H9 (cell line): ENCODE data around the gene C17orf107. TPM values are rescaled to one million over a fixed set of nuclear protein-coding genes. Genes with fewer than 3 reads are reported as not detected.

Experiments
- DNase-seq: peaks from one replicate; pipeline ENCODE4 v3.0.0-alpha.2; 2017
- H2AFZ ChIP-seq: one replicate; pipeline ENCODE4 v1.6.1; 2013; ENCODE audit warnings: mild to moderate bottlenecking, low read length, control low read depth, moderate library complexity
- H2AK5ac ChIP-seq: 2 replicates; pipeline ENCODE4 v1.6.1; 2013; ENCODE audit warnings: low read length, control low read depth, mixed read lengths; ENCODE audit not compliant: insufficient read length
- H2BK120ac ChIP-seq: one replicate; pipeline ENCODE4 v1.6.1; 2013; ENCODE audit warnings: low read depth, mild to moderate bottlenecking, low read length, control low read depth, inconsistent platforms; ENCODE audit not compliant: poor library complexity, severe bottlenecking
- H2BK12ac ChIP-seq: 2 replicates; pipeline ENCODE4 v1.6.1; 2013; ENCODE audit warnings: low read length, control low read depth, mixed read lengths, low read depth; ENCODE audit not compliant: insufficient read length
- H2BK15ac ChIP-seq: 2 replicates; pipeline ENCODE4 v1.6.1; 2013; ENCODE audit warnings: low read depth, low read length, control low read depth
- H2BK20ac ChIP-seq: one replicate; pipeline ENCODE4 v1.6.1; 2013; ENCODE audit warnings: low read depth, mild to moderate bottlenecking, low read length, control low read depth, inconsistent platforms; ENCODE audit not compliant: poor library complexity, severe bottlenecking
- H2BK5ac ChIP-seq: 2 replicates; pipeline ENCODE4 v1.6.1; 2013; ENCODE audit warnings: low read length, control low read depth, mixed read lengths; ENCODE audit not compliant: insufficient read length
- H3K14ac ChIP-seq: 2 replicates; pipeline ENCODE4 v1.6.1; 2013; ENCODE audit warnings: low read length, control low read depth; ENCODE audit not compliant: insufficient read depth
- H3K18ac ChIP-seq: 2 replicates; pipeline ENCODE4 v1.6.1; 2013; ENCODE audit warnings: low read depth, mild to moderate bottlenecking, mixed read lengths, low read length, control low read depth; ENCODE audit not compliant: insufficient read length
- H3K23ac ChIP-seq: 2 replicates; pipeline ENCODE4 v1.6.1; 2013; ENCODE audit warnings: low read length, control low read depth, mixed read lengths, low read depth; ENCODE audit not compliant: insufficient read length
- H3K23me2 ChIP-seq: 2 replicates; pipeline ENCODE4 v1.6.1; 2013; ENCODE audit warnings: low read depth, mild to moderate bottlenecking, mixed read lengths, low read length, control low read depth; ENCODE audit not compliant: insufficient read length, poor library complexity, severe bottlenecking
- H3K27ac ChIP-seq: 2 replicates; pipeline ENCODE4 v1.5.1; 2013; ENCODE audit warnings: low read length, control low read depth, mixed read lengths, low read depth; ENCODE audit not compliant: insufficient read length
- H3K27me3 ChIP-seq: 2 replicates; pipeline ENCODE4 v1.6.1; 2013; ENCODE audit warnings: low read length, control low read depth, inconsistent platforms; ENCODE audit not compliant: insufficient read depth
- H3K4ac ChIP-seq: 2 replicates; pipeline ENCODE4 v1.6.1; 2013; ENCODE audit warnings: low read depth, mild to moderate bottlenecking, control low read depth, inconsistent platforms, low read length, moderate library complexity
- H3K4me1 ChIP-seq: 2 replicates; pipeline ENCODE4 v1.6.1; 2013; ENCODE audit warnings: low read length, control low read depth, inconsistent platforms; ENCODE audit not compliant: insufficient read depth
- H3K4me2 ChIP-seq: 2 replicates; pipeline ENCODE4 v1.6.1; 2013; ENCODE audit warnings: low read length, control low read depth, mixed read lengths; ENCODE audit not compliant: insufficient read length, insufficient read depth
- H3K56ac ChIP-seq: 2 replicates; pipeline ENCODE4 v1.6.1; 2013; ENCODE audit warnings: low read depth, mild to moderate bottlenecking, mixed read lengths, low read length, control low read depth; ENCODE audit not compliant: insufficient read length
- H3K79me1 ChIP-seq: 2 replicates; pipeline ENCODE4 v1.6.1; 2013; ENCODE audit warnings: low read depth, mild to moderate bottlenecking, moderate library complexity, low read length, control low read depth, inconsistent platforms; ENCODE audit not compliant: insufficient read depth, poor library complexity, severe bottlenecking
- H3K79me2 ChIP-seq: 2 replicates; pipeline ENCODE4 v1.6.1; 2013; ENCODE audit warnings: low read length, control low read depth, inconsistent platforms; ENCODE audit not compliant: insufficient read depth
- H3K9ac ChIP-seq: 2 replicates; pipeline ENCODE4 v1.6.1; 2013; ENCODE audit warnings: low read length, control low read depth, mixed read lengths; ENCODE audit not compliant: insufficient read length; ENCODE audit errors: extremely low read depth
- H3K9me3 ChIP-seq: one replicate; pipeline ENCODE4 v1.6.1; 2013; ENCODE audit warnings: low read depth, low read length, inconsistent platforms; ENCODE audit not compliant: control insufficient read depth
- H3T11ph ChIP-seq: one replicate; pipeline ENCODE4 v1.6.1; 2013; ENCODE audit warnings: mild to moderate bottlenecking, low read length, control low read depth, inconsistent platforms
- H4K20me1 ChIP-seq: one replicate; pipeline ENCODE4 v1.6.1; 2013; ENCODE audit not compliant: control insufficient read depth, insufficient read length, insufficient read depth
- H4K5ac ChIP-seq: 2 replicates; pipeline ENCODE4 v1.6.1; 2013; ENCODE audit warnings: low read depth, mild to moderate bottlenecking, mixed read lengths, low read length, control low read depth; ENCODE audit not compliant: insufficient read length
- H4K8ac ChIP-seq: replicated peaks from 2 replicates; pipeline ENCODE4 v1.6.1; 2013; ENCODE audit warnings: low read length, control low read depth, mixed read lengths, low read depth; ENCODE audit not compliant: insufficient read length
- H4K91ac ChIP-seq: 2 replicates; pipeline ENCODE4 v1.6.1; 2013; ENCODE audit warnings: low read depth, mild to moderate bottlenecking, moderate library complexity, mixed read lengths, low read length, control low read depth; ENCODE audit not compliant: insufficient read length
- H3K27ac Mint-ChIP-seq, 3 experiments: 2 replicates in 2 of 3; 3 replicates in 1 of 3; pipeline ENCODE4 v1.8.0; 2020 to 2021; ENCODE audit warnings: mixed read lengths in 3 of 3, mild to moderate bottlenecking in 1 of 3, moderate library complexity in 1 of 3
- H3K27me3 Mint-ChIP-seq: 2 replicates; pipeline ENCODE4 v1.8.0; 2021; ENCODE audit warnings: low read depth, mild to moderate bottlenecking, moderate library complexity, mixed read lengths
- H3K36me3 Mint-ChIP-seq, 3 experiments: 2 replicates in 2 of 3; 3 replicates in 1 of 3; pipeline ENCODE4 v1.8.0; 2020 to 2021; ENCODE audit warnings: low read depth in 3 of 3, mixed read lengths in 3 of 3; ENCODE audit not compliant: insufficient read depth in 1 of 3
- H3K4me1 Mint-ChIP-seq, 2 experiments: 2 replicates each; pipeline ENCODE4 v1.8.0; 2020; ENCODE audit warnings: mixed read lengths in 2 of 2
- H3K4me3 Mint-ChIP-seq, 2 experiments: 2 replicates in 1 of 2; 3 replicates in 1 of 2; pipeline ENCODE4 v1.8.0; 2020 to 2021; ENCODE audit warnings: mild to moderate bottlenecking in 2 of 2, mixed read lengths in 2 of 2, moderate library complexity in 1 of 2
- H3K9me3 Mint-ChIP-seq, 2 experiments: 2 replicates in 1 of 2; 3 replicates in 1 of 2; pipeline ENCODE4 v1.8.0; 2020; ENCODE audit warnings: mild to moderate bottlenecking in 2 of 2, mixed read lengths in 2 of 2, moderate library complexity in 1 of 2
- CTCF ChIP-seq: fragments of 200-600 bp; sonication (generic); conservative IDR thresholded peaks from 3 replicates; pipeline ENCODE4 v1.8.0; 2021; ENCODE audit warnings: antibody characterized with exemption, mild to moderate bottlenecking
- WGBS: extraction: QIAGEN DNeasy Blood & Tissue Kit; methylation state at CpG from one replicate; pipeline ENCODE4 v1.1.7; 2013; ENCODE audit warnings: missing lambda C conversion rate, low lambda C conversion rate, mixed read lengths; ENCODE audit not compliant: insufficient read length; ENCODE audit errors: extremely low coverage; 5-methylcytosine and 5-hydroxymethylcytosine counted together
- total RNA-seq: library from RNA; stranded (reverse); gene quantifications from 2 replicates; pipeline ENCODE4 v1.2.1, GENCODE V29; 2021

The C17orf107 gene
- total RNA-seq, 1 experiment from 2014 or later = 4.4 TPM

- peaks cover 15% of the 10 kb centered on the region; the same call in 1 of the 2 replicates for H3K79me2 ChIP-seq
- peaks cover 4% of the 10 kb centered on the region for H3K79me1 ChIP-seq
- no peaks in the 10 kb centered on the region for H3K4me1 ChIP-seq
- no peak overlapping the region for H2BK120ac ChIP-seq
- peaks cover 23% of the 10 kb centered on the region for H3K23me2 ChIP-seq
- H3K27me3 ChIP-seq = no peaks in the 10 kb centered on the region
- H3K4me1 Mint-ChIP-seq = peaks cover 35 to 38% of the 10 kb centered on the region in 2 experiments
- H4K91ac ChIP-seq = no peak overlapping the region
- H3K18ac ChIP-seq = no peak overlapping the region
- peak overlapping the region; percentile 95 to 100 for H3K4me3 Mint-ChIP-seq
- H2AK5ac ChIP-seq = no peak overlapping the region
- no peaks in the 10 kb centered on the region for H3K9me3 ChIP-seq
- no CpG with 5 or more reads among the region's 4 CpGs for WGBS
- no peak overlapping the region for H3K56ac ChIP-seq
- H2BK12ac ChIP-seq = no peak overlapping the region
- peaks cover 32 to 66% (median 53%) of the 10 kb centered on the region in 3 experiments for H3K36me3 Mint-ChIP-seq
- H3T11ph ChIP-seq = no peak overlapping the region
- H3K27ac Mint-ChIP-seq = peak overlapping the region; percentile 91 to 93 (median 92); a peak in 4 of 7 replicates
- no peak overlapping the region for H2AFZ ChIP-seq
- H4K8ac ChIP-seq = no peak overlapping the region
- no peak overlapping the region for H2BK5ac ChIP-seq
- no peak overlapping the region for H3K23ac ChIP-seq
- H3K9me3 Mint-ChIP-seq = peaks cover 0 to 2% of the 10 kb centered on the region in 2 experiments; a peak in 2 of 5 replicates
- no peak for DNase-seq
- no peak overlapping the region for H2BK20ac ChIP-seq
- H3K27ac ChIP-seq = peak overlapping the region; percentile 17
- no peak overlapping the region for H4K5ac ChIP-seq
- no peak overlapping the region for H2BK15ac ChIP-seq
- TF ChIP-seq CTCF = no peak
- peak overlapping the region; percentile 53 for H3K9ac ChIP-seq
- H3K4ac ChIP-seq = no peak overlapping the region
- no peak overlapping the region for H3K14ac ChIP-seq
- H4K20me1 ChIP-seq = no peaks in the 10 kb centered on the region
- H3K4me2 ChIP-seq = peak overlapping the region; percentile 72
- peaks cover 6% of the 10 kb centered on the region for H3K27me3 Mint-ChIP-seq
Observed at GRCh38 chr17:4945944-4946280, 46.6 kb downstream of the C17orf107 start.
